HL-60 (cell line): Measurements from ENCODE around the gene CTDNEP1.
"Not testable (repeated sequence)": the region's sequence is repeated elsewhere in the genome, so short reads cannot be mapped to it uniquely, and the experiment has no call there.

Source experiments
- DNase-seq, 2 experiments: peaks; one replicate each; pipeline ENCODE4 v3.0.0-alpha.2; 2010 to 2020; ENCODE audit warnings: low read depth in 1 of 2, low spot score in 1 of 2
- H3K27ac ChIP-seq: fragments of 250-450 bp; sonication (Bioruptor Pico); replicated peaks from 2 replicates; pipeline ENCODE4 v1.5.1; 2020; ENCODE audit warnings: mild to moderate bottlenecking, moderate library complexity
- H3K27me3 ChIP-seq: fragments of 250-450 bp; sonication (Bioruptor Pico); 2 replicates; pipeline ENCODE4 v1.5.1; 2021; ENCODE audit warnings: mild to moderate bottlenecking, moderate library complexity; ENCODE audit not compliant: insufficient read depth, poor library complexity, severe bottlenecking
- H3K4me3 ChIP-seq: replicated peaks from 2 replicates; pipeline ENCODE4 v1.5.1; 2011; ENCODE audit warnings: mild to moderate bottlenecking, control low read depth, low read length; ENCODE audit not compliant: insufficient read depth
- GABPA ChIP-seq: IDR thresholded peaks from 2 replicates; pipeline ENCODE4 v1.6.1; 2012; ENCODE audit warnings: low read depth
- POLR2AphosphoS5 ChIP-seq: IDR thresholded peaks from 2 replicates; pipeline ENCODE4 v1.6.1; 2012; ENCODE audit warnings: low read depth
- REST ChIP-seq: IDR thresholded peaks from 2 replicates; pipeline ENCODE4 v1.6.1; 2012; ENCODE audit warnings: low read depth; ENCODE audit not compliant: insufficient replicate concordance
- SPI1 ChIP-seq: IDR thresholded peaks from 2 replicates; pipeline ENCODE4 v1.6.1; 2012; ENCODE audit warnings: low read depth, mild to moderate bottlenecking, borderline replicate concordance
- TF ChIP-seq, protein P1 (sequence below): IDR thresholded peaks from one replicate; pipeline ENCODE4 v1.5.1; 2011; ENCODE audit warnings: low read length, control low read depth, inconsistent platforms; ENCODE audit not compliant: insufficient read depth

Gene CTDNEP1

DNA sequence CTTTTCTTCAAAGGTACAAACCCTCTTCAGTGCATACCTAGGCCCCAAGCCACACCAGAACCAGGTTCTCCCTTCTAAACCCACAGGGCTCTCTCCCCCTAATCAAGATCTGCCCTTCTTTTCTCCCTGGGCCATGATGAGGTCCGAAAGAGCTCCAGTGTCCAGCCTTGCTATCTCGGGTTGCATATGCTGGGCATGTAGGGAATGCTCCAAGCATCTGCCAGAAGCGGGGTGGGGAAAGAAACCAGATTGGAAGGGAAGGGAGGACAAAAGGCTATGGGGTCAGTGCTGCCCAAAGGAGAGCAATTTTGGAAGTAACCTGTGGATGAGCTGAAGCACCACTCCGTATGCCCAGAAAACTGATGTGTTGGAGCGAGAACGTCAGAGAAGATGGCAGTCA lies 2.3 kb downstream of the CTDNEP1 start:
- TF ChIP-seq, protein P1, sequence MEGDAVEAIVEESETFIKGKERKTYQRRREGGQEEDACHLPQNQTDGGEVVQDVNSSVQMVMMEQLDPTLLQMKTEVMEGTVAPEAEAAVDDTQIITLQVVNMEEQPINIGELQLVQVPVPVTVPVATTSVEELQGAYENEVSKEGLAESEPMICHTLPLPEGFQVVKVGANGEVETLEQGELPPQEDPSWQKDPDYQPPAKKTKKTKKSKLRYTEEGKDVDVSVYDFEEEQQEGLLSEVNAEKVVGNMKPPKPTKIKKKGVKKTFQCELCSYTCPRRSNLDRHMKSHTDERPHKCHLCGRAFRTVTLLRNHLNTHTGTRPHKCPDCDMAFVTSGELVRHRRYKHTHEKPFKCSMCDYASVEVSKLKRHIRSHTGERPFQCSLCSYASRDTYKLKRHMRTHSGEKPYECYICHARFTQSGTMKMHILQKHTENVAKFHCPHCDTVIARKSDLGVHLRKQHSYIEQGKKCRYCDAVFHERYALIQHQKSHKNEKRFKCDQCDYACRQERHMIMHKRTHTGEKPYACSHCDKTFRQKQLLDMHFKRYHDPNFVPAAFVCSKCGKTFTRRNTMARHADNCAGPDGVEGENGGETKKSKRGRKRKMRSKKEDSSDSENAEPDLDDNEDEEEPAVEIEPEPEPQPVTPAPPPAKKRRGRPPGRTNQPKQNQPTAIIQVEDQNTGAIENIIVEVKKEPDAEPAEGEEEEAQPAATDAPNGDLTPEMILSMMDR: no peak
- no peak for TF ChIP-seq GABPA
- no peak for TF ChIP-seq POLR2AphosphoS5
- no peak for TF ChIP-seq REST
- H3K27me3 ChIP-seq: no peaks in the 10 kb centered on the region
- DNase-seq: no peak
- H3K27ac ChIP-seq: 0 out of 2 replicates have a peak overlapping the region, but pooled peaks have one; percentile 99
- peak overlapping the region; percentile 65; the same call in 1 of the 2 replicates for H3K4me3 ChIP-seq

DNA sequence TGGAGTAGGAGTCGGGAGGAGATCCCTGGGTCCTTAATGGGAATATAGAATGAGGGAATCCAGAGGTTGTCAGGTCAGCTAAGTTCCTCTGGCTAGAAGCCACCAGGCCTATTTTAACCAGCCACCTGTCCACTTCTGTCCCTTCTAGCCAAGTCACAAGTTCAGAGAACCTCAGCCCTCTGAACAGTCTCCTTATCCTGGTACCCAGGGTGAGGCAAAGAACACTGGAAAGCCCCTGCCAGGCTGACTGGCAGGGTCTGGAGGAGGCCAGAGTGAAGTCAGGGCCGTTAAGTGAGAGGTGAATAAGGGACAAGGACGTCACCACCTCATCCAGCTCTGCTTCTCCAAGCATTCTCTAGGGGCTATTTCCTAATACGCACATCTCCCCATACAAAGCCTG lies 2.7 kb downstream of the CTDNEP1 start:
- no peak overlapping the region for H3K27ac ChIP-seq
- no peak overlapping the region for H3K4me3 ChIP-seq
- TF ChIP-seq SPI1: no peak
- no peak for DNase-seq
- no peaks in the 10 kb centered on the region for H3K27me3 ChIP-seq

DNA sequence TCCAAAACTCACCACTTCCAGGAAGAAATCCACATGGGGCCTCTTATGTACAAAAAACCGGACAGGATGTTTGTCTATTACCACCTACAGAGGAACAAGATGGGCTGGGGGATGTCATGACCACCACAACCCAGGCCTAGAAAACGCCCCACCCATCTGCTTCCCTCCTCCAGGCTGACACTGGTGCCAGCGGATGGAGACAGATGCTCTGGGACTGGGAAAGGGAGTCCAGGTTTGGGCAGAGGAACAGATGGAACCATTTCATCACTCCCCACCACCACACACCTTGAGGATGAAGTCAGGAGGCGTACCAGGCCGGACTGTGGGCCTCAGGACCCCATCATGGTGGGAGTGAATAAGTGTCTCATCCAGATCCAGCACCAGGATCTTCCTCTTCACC lies 4.8 kb downstream of the CTDNEP1 start:
- H3K27me3 ChIP-seq: no peaks in the 10 kb centered on the region
- no peak overlapping the region for H3K4me3 ChIP-seq
- TF ChIP-seq, protein P1: no peak
- TF ChIP-seq REST: no peak
- no peak for TF ChIP-seq GABPA
- no peak for TF ChIP-seq POLR2AphosphoS5
- TF ChIP-seq SPI1: no peak
- DNase-seq: no peak
- H3K27ac ChIP-seq: no peak overlapping the region

- DNase-seq, H3K4me3 ChIP-seq, H3K27ac ChIP-seq, H3K27me3 ChIP-seq: not testable (repeated sequence)
Measured at GRCh38 chr17:7243838-7244237, 7.7 kb downstream of the CTDNEP1 start.

DNA sequence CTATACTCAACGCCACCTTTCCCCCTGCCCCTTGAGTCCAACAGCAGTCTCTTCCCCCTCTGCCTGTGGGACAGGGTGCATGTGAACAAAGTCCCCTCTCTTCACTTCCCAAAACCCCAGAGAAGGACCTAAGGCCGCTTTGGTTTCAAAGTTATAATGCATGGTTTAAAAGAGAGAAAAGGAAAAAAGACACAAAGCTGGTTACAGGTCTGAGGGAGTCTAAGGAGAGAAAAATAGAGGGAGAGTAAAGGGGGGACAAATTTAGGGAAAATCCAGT lies 8.1 kb downstream of the CTDNEP1 start:
- DNase-seq: no peak
- peak overlapping the region; percentile 71; the same call in 1 of the 2 replicates for H3K4me3 ChIP-seq
- TF ChIP-seq, protein P1: no peak
- TF ChIP-seq POLR2AphosphoS5 (no peak), GABPA (no peak), SPI1 (no peak), REST (no peak)
- H3K27ac ChIP-seq: peak overlapping the region; percentile 96
- no peaks in the 10 kb centered on the region for H3K27me3 ChIP-seq
